GM23338 (cell line): ENCODE measurements around the gene ZNF544. TPM values are rescaled to one million over a fixed set of nuclear protein-coding genes. Genes with fewer than 3 reads are reported as not detected.

ENCODE experiments used
- ATAC-seq: fragments of 200-7000 bp; cut with Tn5 transposase; 3 replicates; pipeline ENCODE4 v1.9.1; 2020
- DNase-seq: peaks from one replicate; pipeline ENCODE4 v3.0.0-alpha.2; 2015; ENCODE audit warnings: low spot score
- H2AFZ ChIP-seq: fragments of 200-600 bp; sonication (generic); 2 replicates; pipeline ENCODE4 v1.8.0; 2016; ENCODE audit warnings: antibody characterized with exemption, mild to moderate bottlenecking, moderate library complexity
- H3F3A ChIP-seq: fragments of 200-600 bp; sonication (generic); replicated peaks from 2 replicates; pipeline ENCODE4 v1.8.0; 2017; ENCODE audit warnings: antibody characterized with exemption, mixed run types, low read depth
- H3K27ac ChIP-seq: fragments of 200-600 bp; sonication (generic); 2 replicates; pipeline ENCODE4 v1.6.1; 2016; ENCODE audit warnings: low read depth
- H3K27me3 ChIP-seq: fragments of 200-600 bp; sonication (generic); 2 replicates; pipeline ENCODE4 v1.8.0; 2016; ENCODE audit warnings: mild to moderate bottlenecking, mixed run types, moderate library complexity; ENCODE audit not compliant: insufficient read depth
- H3K36me3 ChIP-seq: fragments of 200-600 bp; sonication (generic); 2 replicates; pipeline ENCODE4 v1.8.0; 2016; ENCODE audit warnings: mild to moderate bottlenecking; ENCODE audit not compliant: insufficient read depth
- H3K4me1 ChIP-seq: fragments of 200-600 bp; sonication (generic); 2 replicates; pipeline ENCODE4 v1.8.0; 2016; ENCODE audit warnings: mild to moderate bottlenecking, moderate library complexity; ENCODE audit not compliant: insufficient read depth
- H3K4me2 ChIP-seq: fragments of 200-600 bp; sonication (generic); 2 replicates; pipeline ENCODE4 v1.7.1; 2017; ENCODE audit warnings: mixed run types
- H3K4me3 ChIP-seq: fragments of 200-600 bp; sonication (generic); 2 replicates; pipeline ENCODE4 v1.6.1; 2016; ENCODE audit warnings: mixed run types
- H3K79me2 ChIP-seq: fragments of 200-600 bp; sonication (generic); replicated peaks from 2 replicates; pipeline ENCODE4 v1.8.0; 2017; ENCODE audit warnings: mild to moderate bottlenecking; ENCODE audit not compliant: insufficient read depth
- H3K9me2 ChIP-seq: fragments of 200-600 bp; sonication (generic); 2 replicates; pipeline ENCODE4 v1.8.0; 2017; ENCODE audit not compliant: insufficient read depth
- H4K20me1 ChIP-seq: fragments of 200-600 bp; sonication (generic); replicated peaks from 2 replicates; pipeline ENCODE4 v1.8.0; 2017; ENCODE audit warnings: mild to moderate bottlenecking; ENCODE audit not compliant: insufficient read depth
- H3K27ac Mint-ChIP-seq: 2 replicates; pipeline ENCODE4 v1.8.0; 2020; ENCODE audit warnings: inconsistent platforms, mild to moderate bottlenecking, moderate library complexity, mixed read lengths
- H3K27me3 Mint-ChIP-seq: 3 replicates; pipeline ENCODE4 v1.8.0; 2022; ENCODE audit warnings: low read depth, mild to moderate bottlenecking, moderate library complexity, mixed read lengths, inconsistent platforms; ENCODE audit not compliant: insufficient read depth, poor library complexity
- H3K36me3 Mint-ChIP-seq: 3 replicates; pipeline ENCODE4 v1.8.0; 2021; ENCODE audit warnings: low read depth, mild to moderate bottlenecking, inconsistent platforms, moderate library complexity, mixed read lengths
- H3K4me1 Mint-ChIP-seq: 3 replicates; pipeline ENCODE4 v1.8.0; 2020; ENCODE audit warnings: mild to moderate bottlenecking, inconsistent platforms, mixed read lengths
- H3K4me3 Mint-ChIP-seq: 3 replicates; pipeline ENCODE4 v1.8.0; 2021; ENCODE audit warnings: moderate library complexity, mild to moderate bottlenecking, inconsistent platforms, mixed read lengths
- H3K9me3 Mint-ChIP-seq: 3 replicates; pipeline ENCODE4 v1.8.0; 2020; ENCODE audit warnings: moderate library complexity, mild to moderate bottlenecking, inconsistent platforms, mixed read lengths
- CREB1 ChIP-seq: fragments of 250-450 bp; sonication (Bioruptor Pico); IDR thresholded peaks from 2 replicates; pipeline ENCODE4 v1.5.0; 2020; ENCODE audit warnings: low read depth, mild to moderate bottlenecking, moderate library complexity
- EZH2phosphoT487 ChIP-seq: fragments of 200-600 bp; sonication (generic); IDR thresholded peaks from one replicate; pipeline ENCODE4 v1.8.1; 2018; ENCODE audit warnings: antibody characterized with exemption; ENCODE audit not compliant: unreplicated experiment
- POLR2AphosphoS5 ChIP-seq: IDR thresholded peaks from 2 replicates; pipeline ENCODE4 v1.6.1; 2016; ENCODE audit warnings: antibody characterized with exemption, low read depth
- ZNF331 ChIP-seq: fragments of 250-450 bp; sonication (Bioruptor Pico); IDR thresholded peaks from 2 replicates; pipeline ENCODE4 v1.5.0; 2020; ENCODE audit warnings: low read depth, mild to moderate bottlenecking, moderate library complexity
- polyA plus RNA-seq: library from polyadenylated mRNA; unstranded; fragments of >200 nt; fragmentation: Nextera tagmentation; extraction: Ambion mirVana; gene quantifications from 2 replicates; pipeline ENCODE4 v1.2.1, GENCODE V29; 2016
- total RNA-seq: library from RNA; depleted of rRNA; stranded (reverse); fragments of >200 nt; shearing (Covaris generic); gene quantifications from 2 replicates; pipeline ENCODE4 v1.2.3, GENCODE V29; 2014
- TF ChIP-seq, protein P1 (sequence below): IDR thresholded peaks from one replicate; pipeline ENCODE4 v1.6.1; 2018; ENCODE audit warnings: antibody characterized with exemption; ENCODE audit not compliant: unreplicated experiment
- TF ChIP-seq, protein P2 (sequence below): fragments of 250-450 bp; sonication (Bioruptor Pico); IDR thresholded peaks from 2 replicates; pipeline ENCODE4 v1.5.0; 2020; ENCODE audit warnings: mild to moderate bottlenecking, moderate library complexity
- TF ChIP-seq, protein P3 (sequence below): IDR thresholded peaks from 2 replicates; pipeline ENCODE4 v1.6.1; 2016; ENCODE audit warnings: antibody characterized with exemption

ZNF544 gene
- total and polyA plus RNA-seq, 2 experiments from 2014 or later = 29.4 to 93.9 TPM

DNA sequence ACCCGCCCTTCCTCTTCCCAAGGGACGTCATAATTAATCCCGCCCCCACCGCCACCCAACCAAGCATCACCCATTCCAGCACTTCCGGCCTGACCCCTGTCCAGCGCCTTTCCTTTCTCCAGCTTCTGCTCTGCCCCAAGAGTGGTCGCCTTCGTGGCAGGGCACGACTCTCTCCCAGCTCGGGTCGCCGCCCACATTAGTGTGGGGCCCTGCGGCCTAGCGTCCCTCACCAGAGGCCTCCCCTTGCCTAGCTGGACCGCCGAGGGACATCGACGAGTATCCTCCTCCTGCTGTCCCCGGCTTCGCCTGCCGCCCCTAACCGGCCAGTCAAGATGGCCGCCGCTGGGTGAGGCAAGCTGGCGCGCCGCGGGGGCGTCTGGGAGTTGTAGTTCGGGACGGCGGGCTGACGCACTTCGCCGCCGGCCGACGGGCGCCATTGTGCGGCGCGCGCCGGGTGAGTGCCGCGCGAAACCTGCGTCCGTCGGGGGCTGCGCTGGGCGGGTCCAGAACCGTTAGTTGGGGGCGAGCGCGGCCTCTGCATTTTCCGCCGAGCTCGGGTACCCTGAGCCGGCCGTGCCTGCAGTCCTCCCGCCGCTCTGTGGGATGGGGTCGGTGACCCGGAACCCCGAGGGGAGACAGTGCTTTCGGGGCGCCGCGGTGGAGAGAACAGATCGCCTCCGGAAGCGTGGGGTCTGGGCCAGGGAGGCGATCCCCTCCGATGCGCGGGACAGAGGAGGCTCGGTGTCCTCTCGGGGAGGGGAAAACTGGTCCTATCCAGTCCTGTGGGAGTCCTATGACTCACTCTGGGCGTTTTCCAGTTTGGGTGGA, 45.5 kb upstream of the ZNF544 start, which contains the start of gene ZNF274:
ZNF274 (plus strand) TSS at position 73 of the 828 bp plus-strand sequence. CDS start 905 bp downstream, outside the sequence.
- Histone ChIP-seq H3K36me3 (peaks cover 12% of the 10 kb centered on the region; the same call in 1 of the 2 replicates), H2AFZ (peak within 1 kb of the TSS; percentile 93), H4K20me1 (no peaks in the 10 kb centered on the region; the same call in 1 of the 2 replicates), H3K27me3 (no peaks in the 10 kb centered on the region), H3K4me1 (0 out of 2 replicates have a peak, but pooled peaks cover 4% of the 10 kb centered on the region), H3K4me2 (peak within 1 kb of the TSS; percentile 97), H3K4me3 (peak within 1 kb of the TSS; percentile 96), H3K79me2 (peaks cover 37% of the 10 kb centered on the region), H3K27ac (peak within 1 kb of the TSS; percentile 95), H3K9me2 (peaks cover 14% of the 10 kb centered on the region), H3F3A (no peaks in the 10 kb centered on the region)
- Mint-ChIP-seq H3K9me3 (peaks cover 82% of the 10 kb centered on the region), H3K4me1 (peaks cover 7% of the 10 kb centered on the region), H3K27me3 (peaks cover 1% of the 10 kb centered on the region), H3K36me3 (peaks cover 77% of the 10 kb centered on the region), H3K4me3 (peak within 1 kb of the TSS; percentile 95), H3K27ac (peak within 1 kb of the TSS; percentile 99)
- peak; percentile 96 for TF ChIP-seq POLR2AphosphoS5
- no peak for TF ChIP-seq ZNF331 (CRISPR knock-in tag)
- TF ChIP-seq, protein P1, sequence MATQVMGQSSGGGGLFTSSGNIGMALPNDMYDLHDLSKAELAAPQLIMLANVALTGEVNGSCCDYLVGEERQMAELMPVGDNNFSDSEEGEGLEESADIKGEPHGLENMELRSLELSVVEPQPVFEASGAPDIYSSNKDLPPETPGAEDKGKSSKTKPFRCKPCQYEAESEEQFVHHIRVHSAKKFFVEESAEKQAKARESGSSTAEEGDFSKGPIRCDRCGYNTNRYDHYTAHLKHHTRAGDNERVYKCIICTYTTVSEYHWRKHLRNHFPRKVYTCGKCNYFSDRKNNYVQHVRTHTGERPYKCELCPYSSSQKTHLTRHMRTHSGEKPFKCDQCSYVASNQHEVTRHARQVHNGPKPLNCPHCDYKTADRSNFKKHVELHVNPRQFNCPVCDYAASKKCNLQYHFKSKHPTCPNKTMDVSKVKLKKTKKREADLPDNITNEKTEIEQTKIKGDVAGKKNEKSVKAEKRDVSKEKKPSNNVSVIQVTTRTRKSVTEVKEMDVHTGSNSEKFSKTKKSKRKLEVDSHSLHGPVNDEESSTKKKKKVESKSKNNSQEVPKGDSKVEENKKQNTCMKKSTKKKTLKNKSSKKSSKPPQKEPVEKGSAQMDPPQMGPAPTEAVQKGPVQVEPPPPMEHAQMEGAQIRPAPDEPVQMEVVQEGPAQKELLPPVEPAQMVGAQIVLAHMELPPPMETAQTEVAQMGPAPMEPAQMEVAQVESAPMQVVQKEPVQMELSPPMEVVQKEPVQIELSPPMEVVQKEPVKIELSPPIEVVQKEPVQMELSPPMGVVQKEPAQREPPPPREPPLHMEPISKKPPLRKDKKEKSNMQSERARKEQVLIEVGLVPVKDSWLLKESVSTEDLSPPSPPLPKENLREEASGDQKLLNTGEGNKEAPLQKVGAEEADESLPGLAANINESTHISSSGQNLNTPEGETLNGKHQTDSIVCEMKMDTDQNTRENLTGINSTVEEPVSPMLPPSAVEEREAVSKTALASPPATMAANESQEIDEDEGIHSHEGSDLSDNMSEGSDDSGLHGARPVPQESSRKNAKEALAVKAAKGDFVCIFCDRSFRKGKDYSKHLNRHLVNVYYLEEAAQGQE = peak; percentile 49
- TF ChIP-seq, protein P2, sequence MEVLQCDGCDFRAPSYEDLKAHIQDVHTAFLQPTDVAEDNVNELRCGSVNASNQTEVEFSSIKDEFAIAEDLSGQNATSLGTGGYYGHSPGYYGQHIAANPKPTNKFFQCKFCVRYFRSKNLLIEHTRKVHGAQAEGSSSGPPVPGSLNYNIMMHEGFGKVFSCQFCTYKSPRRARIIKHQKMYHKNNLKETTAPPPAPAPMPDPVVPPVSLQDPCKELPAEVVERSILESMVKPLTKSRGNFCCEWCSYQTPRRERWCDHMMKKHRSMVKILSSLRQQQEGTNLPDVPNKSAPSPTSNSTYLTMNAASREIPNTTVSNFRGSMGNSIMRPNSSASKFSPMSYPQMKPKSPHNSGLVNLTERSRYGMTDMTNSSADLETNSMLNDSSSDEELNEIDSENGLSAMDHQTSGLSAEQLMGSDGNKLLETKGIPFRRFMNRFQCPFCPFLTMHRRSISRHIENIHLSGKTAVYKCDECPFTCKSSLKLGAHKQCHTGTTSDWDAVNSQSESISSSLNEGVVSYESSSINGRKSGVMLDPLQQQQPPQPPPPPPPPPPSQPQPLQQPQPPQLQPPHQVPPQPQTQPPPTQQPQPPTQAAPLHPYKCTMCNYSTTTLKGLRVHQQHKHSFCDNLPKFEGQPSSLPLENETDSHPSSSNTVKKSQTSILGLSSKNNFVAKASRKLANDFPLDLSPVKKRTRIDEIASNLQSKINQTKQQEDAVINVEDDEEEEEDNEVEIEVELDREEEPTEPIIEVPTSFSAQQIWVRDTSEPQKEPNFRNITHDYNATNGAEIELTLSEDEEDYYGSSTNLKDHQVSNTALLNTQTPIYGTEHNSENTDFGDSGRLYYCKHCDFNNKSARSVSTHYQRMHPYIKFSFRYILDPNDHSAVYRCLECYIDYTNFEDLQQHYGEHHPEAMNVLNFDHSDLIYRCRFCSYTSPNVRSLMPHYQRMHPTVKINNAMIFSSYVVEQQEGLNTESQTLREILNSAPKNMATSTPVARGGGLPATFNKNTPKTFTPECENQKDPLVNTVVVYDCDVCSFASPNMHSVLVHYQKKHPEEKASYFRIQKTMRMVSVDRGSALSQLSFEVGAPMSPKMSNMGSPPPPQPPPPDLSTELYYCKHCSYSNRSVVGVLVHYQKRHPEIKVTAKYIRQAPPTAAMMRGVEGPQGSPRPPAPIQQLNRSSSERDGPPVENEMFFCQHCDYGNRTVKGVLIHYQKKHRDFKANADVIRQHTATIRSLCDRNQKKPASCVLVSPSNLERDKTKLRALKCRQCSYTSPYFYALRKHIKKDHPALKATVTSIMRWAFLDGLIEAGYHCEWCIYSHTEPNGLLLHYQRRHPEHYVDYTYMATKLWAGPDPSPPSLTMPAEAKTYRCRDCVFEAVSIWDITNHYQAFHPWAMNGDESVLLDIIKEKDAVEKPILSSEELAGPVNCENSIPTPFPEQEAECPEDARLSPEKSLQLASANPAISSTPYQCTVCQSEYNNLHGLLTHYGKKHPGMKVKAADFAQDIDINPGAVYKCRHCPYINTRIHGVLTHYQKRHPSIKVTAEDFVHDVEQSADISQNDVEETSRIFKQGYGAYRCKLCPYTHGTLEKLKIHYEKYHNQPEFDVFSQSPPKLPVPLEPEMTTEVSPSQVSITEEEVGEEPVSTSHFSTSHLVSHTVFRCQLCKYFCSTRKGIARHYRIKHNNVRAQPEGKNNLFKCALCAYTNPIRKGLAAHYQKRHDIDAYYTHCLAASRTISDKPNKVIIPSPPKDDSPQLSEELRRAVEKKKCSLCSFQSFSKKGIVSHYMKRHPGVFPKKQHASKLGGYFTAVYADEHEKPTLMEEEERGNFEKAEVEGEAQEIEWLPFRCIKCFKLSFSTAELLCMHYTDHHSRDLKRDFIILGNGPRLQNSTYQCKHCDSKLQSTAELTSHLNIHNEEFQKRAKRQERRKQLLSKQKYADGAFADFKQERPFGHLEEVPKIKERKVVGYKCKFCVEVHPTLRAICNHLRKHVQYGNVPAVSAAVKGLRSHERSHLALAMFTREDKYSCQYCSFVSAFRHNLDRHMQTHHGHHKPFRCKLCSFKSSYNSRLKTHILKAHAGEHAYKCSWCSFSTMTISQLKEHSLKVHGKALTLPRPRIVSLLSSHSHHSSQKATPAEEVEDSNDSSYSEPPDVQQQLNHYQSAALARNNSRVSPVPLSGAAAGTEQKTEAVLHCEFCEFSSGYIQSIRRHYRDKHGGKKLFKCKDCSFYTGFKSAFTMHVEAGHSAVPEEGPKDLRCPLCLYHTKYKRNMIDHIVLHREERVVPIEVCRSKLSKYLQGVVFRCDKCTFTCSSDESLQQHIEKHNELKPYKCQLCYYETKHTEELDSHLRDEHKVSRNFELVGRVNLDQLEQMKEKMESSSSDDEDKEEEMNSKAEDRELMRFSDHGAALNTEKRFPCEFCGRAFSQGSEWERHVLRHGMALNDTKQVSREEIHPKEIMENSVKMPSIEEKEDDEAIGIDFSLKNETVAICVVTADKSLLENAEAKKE (CRISPR knock-in tag) = no peak
- TF ChIP-seq CREB1 (CRISPR knock-in tag) = peak; percentile 65
- TF ChIP-seq, protein P3, sequence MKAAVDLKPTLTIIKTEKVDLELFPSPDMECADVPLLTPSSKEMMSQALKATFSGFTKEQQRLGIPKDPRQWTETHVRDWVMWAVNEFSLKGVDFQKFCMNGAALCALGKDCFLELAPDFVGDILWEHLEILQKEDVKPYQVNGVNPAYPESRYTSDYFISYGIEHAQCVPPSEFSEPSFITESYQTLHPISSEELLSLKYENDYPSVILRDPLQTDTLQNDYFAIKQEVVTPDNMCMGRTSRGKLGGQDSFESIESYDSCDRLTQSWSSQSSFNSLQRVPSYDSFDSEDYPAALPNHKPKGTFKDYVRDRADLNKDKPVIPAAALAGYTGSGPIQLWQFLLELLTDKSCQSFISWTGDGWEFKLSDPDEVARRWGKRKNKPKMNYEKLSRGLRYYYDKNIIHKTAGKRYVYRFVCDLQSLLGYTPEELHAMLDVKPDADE = peak; percentile 92
- no peak for TF ChIP-seq EZH2phosphoT487
- peak; percentile 97 for DNase-seq
- ATAC-seq = peak; percentile 91
